Hematopoietic multipotent progenitor cell treated with erythropoietin and hydrocortisone succinate and interleukin-3 and kit ligand, for 8 days (in vitro differentiated cells): ENCODE results near the gene ORC6.

ENCODE experiments used
- DNase-seq: peaks from one replicate; pipeline ENCODE4 v3.0.0-alpha.2; 2015

The ORC6 gene

DNA sequence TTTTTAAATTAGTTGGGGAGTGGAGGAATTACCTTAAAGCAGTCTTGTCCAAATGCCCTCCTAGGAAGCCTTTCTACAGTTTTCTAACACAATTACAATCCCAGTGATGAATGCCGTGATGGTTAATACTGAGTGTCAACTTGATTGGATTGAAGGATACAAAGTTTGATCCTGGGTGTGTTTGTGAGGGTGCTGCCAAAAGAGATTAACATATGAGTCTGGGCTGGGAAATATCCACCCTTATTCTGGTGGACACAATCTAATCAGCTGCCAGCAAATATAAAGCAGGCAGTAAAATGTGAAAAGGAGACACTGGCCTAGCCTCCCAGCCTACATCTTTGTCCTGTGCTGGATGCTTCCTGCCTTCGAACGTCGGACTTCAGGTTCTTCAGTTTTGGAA lies 12.2 kb downstream of the ORC6 start:
- peak; percentile 30 for DNase-seq

DNA sequence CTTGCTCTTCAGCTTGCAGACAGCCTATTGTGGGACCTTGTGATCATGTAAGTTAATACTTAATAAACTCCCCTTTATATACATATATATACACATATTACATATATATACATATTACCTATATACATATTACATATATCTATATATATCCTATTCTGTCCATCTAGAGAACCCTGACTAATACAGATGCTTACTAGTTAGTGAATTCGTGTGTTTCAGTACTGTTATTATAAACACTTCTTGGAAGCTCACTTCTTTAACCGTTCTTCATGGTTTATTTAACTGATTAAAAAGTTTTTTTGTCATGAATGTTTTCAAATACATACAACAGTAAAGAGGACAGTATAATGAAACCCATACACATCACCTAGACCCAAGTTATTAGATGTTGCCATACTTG lies 12.6 kb downstream of the ORC6 start:
- no peak for DNase-seq

GRCh38 chr16:46706642-46707041 lies 17.2 kb downstream of the ORC6 start:
- DNase-seq: no peak

GRCh38 chr16:46709469-46710005 lies 20.1 kb downstream of the ORC6 start:
- no peak for DNase-seq

- DNase-seq: no peak
Observed at GRCh38 chr16:46711106-46712058, 21.9 kb downstream of the ORC6 start.

GRCh38 chr16:46712911-46713310 lies 23.5 kb downstream of the ORC6 start:
- no peak for DNase-seq

- DNase-seq: no peak
Observed at GRCh38 chr16:46713634-46714033, 24.2 kb downstream of the ORC6 start.

DNA sequence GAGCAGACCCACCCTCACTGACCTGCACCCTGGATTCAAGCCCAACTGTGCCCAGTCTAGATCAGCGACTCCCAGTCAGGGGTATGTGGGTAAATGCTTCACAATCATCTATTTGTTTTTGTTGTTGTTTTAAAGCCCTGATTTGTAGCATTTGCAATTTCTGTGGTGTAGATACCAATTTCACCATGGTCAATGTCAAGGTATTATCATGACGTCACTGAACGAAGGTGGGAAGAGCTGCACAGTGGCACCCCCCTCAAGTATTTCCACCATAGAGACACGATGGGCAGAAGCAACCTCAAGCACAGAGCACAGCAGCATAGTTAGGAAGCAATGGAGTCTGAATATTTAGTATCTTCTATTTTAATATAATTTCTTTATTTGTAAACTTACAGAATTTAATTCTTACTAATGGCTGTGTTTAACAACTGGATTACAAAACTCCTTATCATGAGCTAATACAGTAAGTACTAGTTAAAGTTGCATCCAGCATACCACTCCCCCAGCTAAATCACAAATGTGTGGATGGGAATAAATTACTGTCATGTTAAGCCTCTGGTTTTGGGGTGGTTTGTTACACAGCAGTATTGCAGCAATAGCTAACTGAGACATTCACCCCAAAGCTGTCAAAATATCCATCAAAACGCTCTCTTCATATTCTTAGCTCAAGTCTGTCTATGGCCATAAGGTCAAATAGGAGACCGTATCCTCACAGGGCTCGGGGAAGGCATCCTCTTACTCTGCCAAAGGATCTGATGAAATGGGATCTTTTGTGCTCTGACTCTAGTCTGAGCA lies 25.5 kb downstream of the ORC6 start:
- DNase-seq: no peak

DNA sequence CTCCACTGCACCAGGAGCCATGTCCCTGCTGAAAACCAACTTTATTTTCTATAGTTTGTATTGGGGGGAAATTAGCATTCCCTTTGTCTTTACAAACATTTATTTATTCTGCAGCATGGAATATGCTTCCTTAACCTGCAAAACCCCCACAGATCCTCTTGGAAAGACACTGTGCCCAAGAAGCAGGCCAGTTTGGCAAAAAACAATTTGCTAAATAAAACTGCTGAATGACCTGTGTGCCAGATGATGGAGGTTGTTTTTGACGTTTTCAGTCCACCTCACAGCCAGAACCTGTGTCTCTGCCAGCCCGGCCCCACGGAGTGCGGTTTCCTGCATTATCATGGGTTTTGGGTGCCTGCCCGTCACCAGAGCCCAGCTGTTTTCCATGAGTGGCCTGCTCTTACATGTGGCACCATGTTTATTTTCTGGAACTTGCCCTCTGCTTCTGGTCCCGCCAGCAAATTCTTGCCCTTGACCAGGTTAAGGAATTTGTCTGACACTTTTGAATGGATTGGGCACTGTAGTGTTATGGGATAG lies 26.4 kb downstream of the ORC6 start:
- DNase-seq: no peak

DNA sequence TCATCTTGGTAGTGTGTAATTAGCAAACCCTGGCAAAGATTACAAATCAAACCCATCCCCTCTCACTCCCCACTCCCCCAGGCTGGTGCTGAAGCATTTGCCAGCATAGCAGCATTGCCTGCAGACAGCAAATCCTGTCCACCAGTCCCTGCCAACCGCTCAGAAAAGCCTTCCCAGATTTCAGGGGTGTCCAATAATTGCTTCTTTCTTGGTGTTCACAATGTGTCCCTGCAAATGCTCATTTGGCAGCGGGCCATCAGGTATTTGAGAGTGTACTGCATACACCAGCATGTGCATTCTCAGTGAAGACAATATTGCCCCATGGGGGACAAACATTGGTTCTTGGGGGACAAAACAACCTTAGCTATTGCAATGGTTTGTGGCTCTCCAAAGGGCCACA lies 28.2 kb downstream of the ORC6 start:
- no peak for DNase-seq

- no peak for DNase-seq
Observed at GRCh38 chr16:46718214-46718613, 28.8 kb downstream of the ORC6 start.

DNA sequence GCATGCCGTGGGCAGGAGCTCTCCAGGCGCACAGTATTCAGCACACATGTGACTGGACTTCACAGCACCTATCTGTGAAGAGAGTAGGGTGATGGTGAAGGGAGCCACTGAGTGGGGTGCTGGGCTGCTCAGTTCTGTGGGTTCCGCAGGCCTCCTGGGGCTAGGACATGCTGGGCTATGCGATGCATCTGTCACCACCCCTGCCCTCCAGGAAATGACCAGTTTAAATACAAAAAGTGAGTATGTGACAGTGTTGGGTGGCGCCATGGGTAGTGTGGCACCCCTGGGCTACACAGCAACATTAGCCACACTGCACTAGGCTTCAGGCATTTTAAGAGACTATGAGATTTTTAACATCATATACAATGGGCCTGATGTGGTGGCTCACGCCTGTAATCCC lies 30.1 kb downstream of the ORC6 start:
- no peak for DNase-seq

DNA sequence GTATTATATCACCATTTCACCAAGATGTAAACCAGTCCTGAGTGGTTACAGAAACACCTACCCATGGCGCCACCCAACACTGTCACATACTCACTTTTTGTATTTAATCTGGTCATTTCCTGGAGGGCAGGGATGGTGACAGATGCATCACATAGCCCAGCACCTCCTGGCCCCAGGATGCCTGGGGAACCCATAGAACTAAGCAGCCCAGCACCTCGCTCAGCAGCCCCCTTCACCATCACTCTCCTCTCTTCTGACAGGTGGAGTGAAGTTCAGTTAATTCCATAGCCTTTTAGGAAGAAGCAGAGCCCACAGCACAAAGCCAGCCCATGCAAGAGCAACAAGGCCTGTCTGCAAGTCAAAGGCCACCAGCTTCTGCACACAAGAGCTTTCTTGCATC lies 31.2 kb downstream of the ORC6 start:
- no peak for DNase-seq

GRCh38 chr16:46721885-46722284 lies 32.4 kb downstream of the ORC6 start:
- no peak for DNase-seq

GRCh38 chr16:46727184-46727583 lies 37.7 kb downstream of the ORC6 start:
- DNase-seq: no peak

GRCh38 chr16:46727630-46728029 lies 38.2 kb downstream of the ORC6 start:
- DNase-seq: no peak

DNA sequence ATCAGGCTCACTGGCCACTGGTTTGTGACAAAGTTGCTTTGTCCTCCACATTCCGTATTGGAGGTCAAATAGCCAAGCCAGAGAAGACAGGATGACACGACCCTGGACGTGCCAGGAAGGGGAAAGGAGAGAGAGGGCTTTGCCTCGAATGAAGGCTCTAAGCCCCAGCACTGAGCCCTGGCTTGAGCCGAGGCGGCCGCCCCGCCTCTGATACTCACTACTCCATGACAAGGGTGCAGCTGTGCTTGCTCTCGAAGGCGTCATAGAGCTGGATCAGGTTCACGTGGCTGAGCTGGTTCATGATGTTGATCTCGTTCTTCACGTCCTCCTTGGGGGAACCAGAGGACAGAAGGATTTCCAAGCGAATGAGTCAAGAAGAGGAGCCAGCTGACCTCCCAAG lies 39.3 kb downstream of the ORC6 start:
- no peak for DNase-seq

DNA sequence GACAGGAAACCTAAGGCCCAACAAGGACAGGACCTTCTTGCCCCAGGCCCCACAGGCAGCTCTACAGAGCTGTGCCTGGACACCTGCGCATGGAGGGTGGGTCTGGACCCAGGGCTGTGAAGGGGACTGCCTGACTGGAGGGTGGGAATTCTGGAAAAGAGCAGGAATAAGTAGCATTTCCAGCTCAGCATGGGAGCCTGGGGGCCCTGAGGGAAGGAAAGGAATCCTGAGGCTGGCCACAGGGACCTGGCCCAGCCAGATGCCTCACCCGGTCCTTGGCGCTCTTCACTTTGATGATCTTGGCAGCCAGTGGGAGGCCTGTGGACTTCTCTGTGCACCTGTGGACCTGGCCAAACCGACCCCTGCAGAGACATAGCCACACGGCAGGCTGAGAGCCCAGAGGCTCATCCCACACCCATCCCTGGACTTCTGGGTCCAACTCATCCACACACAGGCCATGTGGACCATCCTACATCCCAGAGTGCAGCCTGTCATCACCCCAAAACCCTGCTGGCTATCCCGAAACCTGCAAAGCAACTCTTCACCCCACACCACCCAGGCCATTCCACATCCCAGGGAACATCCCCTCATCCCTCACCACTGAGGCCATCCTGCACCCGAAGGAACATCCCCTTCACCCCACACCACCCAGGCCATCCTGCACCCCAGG lies 40.0 kb downstream of the ORC6 start:
- DNase-seq: no peak

GRCh38 chr16:46730126-46730525 lies 40.7 kb downstream of the ORC6 start:
- no peak for DNase-seq

GRCh38 chr16:46730801-46731690 lies 41.6 kb downstream of the ORC6 start:
- no peak for DNase-seq

- DNase-seq: no peak
Observed at GRCh38 chr16:46731691-46732555, 42.5 kb downstream of the ORC6 start.
